GM19372 (cell line): ENCODE measurements around the gene FAM180A.
"Not testable (repeated sequence)": the region's sequence is repeated elsewhere in the genome, so short reads cannot be mapped to it uniquely, and the experiment has no call there.

Experiments used
- ATAC-seq: cut with Tn5 transposase; IDR thresholded peaks from one replicate; pipeline ENCODE4 v1.9.1; 2021; ENCODE audit warnings: mild to moderate bottlenecking, low read depth, moderate library complexity; ENCODE audit not compliant: unreplicated experiment

Gene FAM180A

GRCh38 chr7:135743907-135744731 lies 4.5 kb downstream of the FAM180A start:
- ATAC-seq = no peak

DNA sequence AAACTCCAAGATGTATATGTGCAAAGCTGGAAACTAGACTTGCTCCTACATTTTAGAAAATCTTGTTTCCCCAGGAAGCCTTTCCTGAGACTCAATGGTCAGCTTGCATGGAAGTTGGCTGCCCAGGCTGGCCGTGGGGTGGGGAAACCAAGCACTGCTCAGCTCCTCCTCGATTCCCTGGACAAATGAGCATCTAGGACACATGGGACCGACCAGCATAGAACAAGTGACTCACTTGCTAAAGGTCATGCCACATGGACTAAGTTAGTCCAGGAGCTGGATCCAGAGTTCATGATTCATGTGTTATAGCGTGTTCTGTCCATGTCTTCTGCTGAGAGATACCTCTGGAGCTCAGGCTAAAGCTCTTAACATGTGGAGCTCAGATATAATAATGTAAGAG lies 6.2 kb downstream of the FAM180A start:
- no peak for ATAC-seq

GRCh38 chr7:135741905-135742304 lies 6.7 kb downstream of the FAM180A start:
- ATAC-seq = no peak

DNA sequence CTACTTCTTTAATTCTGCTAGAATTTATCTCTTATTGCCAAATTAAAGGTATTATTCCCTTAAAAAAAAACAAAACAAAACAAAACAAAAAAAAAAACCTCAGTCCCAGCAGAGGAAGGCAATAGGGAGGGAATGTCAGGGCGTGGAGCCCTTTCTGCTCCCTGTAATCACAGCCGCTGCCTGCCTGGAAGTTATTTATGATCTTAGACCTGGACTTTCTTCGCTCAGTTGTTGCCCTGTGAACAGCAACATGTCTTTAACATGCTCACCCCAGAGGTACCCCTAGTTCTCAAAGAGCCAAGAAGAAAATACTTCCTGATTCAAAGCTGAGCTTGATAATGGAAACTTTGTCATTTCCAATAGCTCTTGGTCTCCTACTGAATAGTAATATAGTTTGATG lies 7.7 kb downstream of the FAM180A start:
- no peak for ATAC-seq

GRCh38 chr7:135737306-135737647 lies 11.3 kb downstream of the FAM180A start:
- not testable (repeated sequence) for ATAC-seq

DNA sequence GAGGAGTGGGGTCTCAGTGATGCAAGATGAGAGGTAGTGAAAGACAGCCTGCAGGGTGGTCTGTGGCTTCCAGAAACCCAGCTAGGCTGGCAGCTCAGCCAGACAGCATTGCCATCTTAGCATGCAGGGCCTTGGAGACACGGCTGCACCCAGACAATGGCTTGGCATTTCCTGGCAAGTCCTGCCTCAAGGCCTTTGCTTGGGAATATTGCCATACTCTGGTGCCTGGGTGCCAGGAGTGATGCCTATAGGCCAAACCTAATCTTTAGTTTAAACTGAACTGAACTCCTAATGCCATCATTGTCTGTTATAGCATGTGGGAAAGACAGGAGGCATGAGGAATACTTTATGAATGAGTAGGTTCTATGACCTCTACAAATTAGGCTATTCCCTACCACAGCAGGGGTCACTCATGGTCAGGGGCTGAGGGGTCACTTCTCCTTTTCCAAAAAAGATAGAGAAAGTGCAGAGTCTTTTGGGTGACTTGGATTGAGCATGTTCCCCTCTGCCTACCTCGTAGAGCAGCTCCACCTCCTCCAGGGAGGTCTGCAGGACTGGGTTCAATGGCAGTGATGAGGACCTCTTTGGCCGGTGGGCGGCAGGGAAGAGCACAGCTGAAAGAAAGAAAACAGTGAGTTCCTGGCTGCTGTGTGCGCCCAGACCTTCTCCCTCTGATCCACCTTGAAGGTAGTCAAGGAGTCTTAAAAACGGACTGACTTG lies 11.9 kb downstream of the FAM180A start:
- no peak for ATAC-seq

DNA sequence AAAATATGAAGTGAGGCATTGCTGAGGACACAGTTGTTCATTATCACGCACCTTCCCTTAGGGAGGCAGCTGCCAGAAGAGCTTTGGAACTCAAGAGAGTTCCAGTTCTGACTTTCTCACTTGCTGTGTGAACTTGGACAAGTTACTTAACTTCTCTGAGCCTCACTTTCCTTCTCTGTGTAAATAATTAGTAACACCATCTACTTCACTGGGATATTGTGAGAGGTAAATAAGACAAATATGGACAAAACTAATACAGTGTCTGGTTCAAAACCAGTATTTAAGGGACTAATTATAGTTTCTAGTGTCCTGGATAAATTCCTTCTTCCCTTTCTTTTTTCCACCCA lies 14.3 kb downstream of the FAM180A start:
- no peak for ATAC-seq

GRCh38 chr7:135733603-135734342 lies 14.8 kb downstream of the FAM180A start:
- ATAC-seq = no peak

GRCh38 chr7:135731131-135731530 lies 17.5 kb downstream of the FAM180A start:
- ATAC-seq = no peak

DNA sequence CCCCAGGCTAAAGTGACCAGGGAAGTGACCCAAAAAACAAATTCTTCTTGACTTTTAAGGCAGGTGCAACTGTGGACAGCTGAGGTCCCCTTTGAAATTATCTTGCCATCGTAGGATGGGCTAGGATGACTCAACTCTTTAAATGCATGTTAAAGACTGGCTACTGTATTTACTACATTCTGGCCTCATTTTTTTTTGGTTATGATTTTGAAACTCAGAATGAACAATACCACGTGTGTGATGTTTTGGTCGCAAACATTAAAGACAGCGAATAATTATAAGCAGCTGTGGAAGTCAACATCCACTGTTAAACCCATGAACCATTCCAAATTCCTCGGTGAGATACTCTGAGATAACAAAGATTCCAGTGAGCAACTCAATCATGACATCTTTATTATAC lies 19.4 kb downstream of the FAM180A start:
- no peak for ATAC-seq

DNA sequence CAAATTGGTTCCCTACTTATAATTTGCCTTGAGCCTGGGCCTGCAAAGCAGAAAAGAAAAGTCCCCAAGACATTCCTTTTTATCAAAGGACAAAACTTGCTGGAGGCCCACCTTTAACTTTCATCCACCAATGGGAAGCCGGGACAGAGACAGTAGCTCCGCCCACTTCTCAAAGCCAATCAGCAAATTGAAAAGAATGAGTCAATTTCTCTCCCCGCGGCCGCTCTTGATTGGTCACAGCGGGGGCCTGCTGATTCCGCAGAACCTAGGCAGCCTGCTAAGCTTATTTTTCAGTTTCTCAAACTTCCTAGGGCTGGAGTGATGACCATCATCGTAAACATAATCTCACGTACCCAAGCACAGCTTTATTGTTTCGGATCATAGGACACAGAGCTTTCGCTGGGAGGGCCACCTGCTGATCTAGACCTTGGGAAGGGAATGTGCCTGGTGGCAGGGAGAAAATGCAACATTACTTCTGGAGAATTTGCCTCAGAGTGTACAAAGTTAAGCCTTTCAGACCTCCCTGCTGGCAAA lies 20.4 kb downstream of the FAM180A start, which contains the start of gene SLC13A4:
Gene SLC13A4 (minus strand): TSS at position 51 of the 534 bp plus-strand sequence. CDS start 690 bp downstream, outside the sequence.
- no peak for ATAC-seq

GRCh38 chr7:135726911-135727673 lies 21.5 kb downstream of the FAM180A start:
- no peak for ATAC-seq

DNA sequence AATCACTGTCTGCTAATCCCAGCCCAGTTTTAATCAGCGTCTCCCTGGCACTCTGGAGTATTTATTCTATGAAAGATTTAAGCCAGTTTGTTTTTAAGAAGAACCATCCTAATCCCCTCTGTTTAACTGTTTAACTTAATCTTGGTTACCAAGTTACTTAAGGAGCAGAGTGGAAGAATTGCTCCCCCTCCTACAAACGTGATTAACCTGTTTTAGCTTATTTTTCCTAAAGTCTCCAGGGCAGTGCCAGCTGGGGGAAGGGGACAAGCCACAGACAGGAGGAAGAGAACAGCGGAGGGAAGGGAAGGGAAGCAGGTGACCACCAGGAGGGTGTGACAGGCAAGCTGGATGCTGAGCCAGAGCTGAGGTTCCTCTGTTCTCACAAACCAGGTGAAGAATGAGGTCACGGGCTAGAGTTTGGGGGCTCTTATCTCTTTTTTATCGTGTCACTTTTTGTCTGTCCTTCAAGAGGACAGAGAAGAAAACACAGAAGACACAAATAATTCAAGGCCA lies 22.3 kb downstream of the FAM180A start:
- no peak for ATAC-seq

DNA sequence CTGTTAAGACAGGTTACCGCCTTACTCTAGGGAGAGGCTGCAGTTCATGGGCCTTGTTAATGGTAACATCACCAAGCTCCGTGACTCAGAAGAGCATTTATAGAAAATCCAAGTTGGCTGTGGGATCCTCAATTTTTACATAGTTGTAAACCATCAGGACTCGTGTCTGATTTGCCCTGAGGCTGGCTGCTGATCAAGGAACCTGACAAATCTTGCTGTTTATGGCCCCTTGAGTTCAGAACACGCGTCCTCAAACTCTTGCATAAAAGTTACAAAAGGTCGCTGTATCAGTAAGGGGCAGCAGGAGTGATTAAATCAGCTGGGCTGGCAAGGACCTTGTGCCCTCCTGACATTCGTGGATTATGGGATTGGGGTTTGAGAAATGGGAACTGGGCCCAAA lies 25.2 kb downstream of the FAM180A start:
- no peak for ATAC-seq

DNA sequence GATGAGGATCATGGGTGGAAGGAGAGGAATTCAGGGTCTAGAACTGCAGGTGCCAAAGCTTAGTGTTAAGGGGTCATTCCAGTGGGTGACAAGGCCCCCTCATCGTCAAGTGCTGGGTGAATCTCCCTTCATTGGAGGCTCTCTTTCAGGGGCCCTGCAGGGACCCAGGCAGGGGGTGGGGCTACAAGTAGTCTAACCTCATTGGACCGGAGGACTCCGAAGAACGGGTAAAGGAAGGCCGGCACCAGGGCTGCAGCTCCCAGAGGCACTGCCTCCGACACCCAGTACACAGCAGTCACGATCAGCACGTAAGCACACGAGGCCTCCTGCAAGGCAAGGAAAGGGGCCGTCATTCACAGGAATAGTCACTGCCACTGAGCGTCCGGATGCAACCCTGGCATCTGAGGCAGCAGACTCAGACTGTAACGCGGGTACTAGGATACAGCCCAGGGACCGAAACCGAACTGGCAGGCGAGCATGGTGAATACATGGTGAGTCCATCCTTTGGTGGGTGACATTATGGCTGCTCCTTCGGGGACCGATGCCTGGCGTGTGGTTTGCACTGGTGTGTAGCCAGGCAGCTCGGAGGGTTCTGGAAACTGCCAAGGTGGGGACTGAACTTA lies 27.3 kb downstream of the FAM180A start:
- ATAC-seq = no peak

DNA sequence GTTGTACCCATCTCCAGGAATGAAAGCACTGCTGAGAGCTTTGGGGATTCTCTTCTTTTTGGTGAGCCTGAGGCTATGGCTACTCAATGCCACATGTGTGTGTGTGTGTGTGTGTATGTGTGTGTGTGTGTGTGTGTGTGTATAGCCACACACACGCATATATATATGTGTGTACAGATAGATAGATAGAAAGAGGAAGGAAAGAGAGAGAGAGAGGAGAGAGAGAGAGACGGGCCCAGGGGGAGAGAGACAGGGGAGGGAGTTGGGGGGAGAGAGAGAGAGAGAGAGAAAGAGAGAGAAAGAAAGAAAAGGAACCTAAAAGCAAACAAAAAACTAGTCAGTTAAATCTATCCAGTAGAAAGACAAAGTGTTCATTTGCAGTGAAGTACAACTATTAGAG lies 28.9 kb downstream of the FAM180A start:
- no peak for ATAC-seq

GRCh38 chr7:135718794-135719437 lies 29.7 kb downstream of the FAM180A start:
- no peak for ATAC-seq

GRCh38 chr7:135718219-135718618 lies 30.4 kb downstream of the FAM180A start:
- no peak for ATAC-seq

GRCh38 chr7:135717693-135718092 lies 30.9 kb downstream of the FAM180A start:
- ATAC-seq = no peak
